ENCODE data around the gene EVI5. TPM values are rescaled to one million over a fixed set of nuclear protein-coding genes. Genes with fewer than 3 reads are reported as not detected.
"Not testable (repeated sequence)": the region's sequence is repeated elsewhere in the genome, so short reads cannot be mapped to it uniquely, and the experiment has no call there.

The EVI5 gene
- total RNA-seq, 4 donors from 2014 or later, result 48.7 to 70.7 (median 50.8) TPM

DNA sequence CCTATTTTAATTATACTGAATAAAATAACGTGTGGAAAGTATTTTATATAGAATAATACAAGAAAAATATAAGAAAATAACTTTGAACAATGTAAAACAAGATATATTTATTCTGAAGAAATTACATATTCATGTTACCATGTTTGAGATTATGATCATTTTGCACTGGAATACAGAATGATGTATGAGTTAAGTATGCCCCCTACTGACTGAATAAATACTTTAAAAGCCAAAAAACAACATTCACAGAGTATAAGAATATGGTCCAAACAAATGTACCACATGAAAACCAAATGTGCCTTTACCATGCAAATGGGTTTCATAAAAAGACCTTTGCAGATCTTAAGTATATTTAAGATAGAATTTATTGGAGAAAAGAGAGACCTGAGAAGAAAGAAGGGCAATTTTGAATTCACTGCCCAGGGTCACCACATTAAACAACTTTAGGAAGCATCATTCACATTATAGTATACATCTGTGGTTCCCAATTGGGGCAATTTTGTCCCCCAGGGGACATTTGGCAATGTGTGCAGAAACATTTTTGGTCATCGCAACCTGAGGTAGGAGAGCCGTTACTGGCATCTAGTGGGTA is 161.6 kb downstream of the EVI5 start:
- WGBS, 2 donors, result 83 to 93% methylated on average over 3 of the region's 3 CpGs
- TF ChIP-seq, protein P1, sequence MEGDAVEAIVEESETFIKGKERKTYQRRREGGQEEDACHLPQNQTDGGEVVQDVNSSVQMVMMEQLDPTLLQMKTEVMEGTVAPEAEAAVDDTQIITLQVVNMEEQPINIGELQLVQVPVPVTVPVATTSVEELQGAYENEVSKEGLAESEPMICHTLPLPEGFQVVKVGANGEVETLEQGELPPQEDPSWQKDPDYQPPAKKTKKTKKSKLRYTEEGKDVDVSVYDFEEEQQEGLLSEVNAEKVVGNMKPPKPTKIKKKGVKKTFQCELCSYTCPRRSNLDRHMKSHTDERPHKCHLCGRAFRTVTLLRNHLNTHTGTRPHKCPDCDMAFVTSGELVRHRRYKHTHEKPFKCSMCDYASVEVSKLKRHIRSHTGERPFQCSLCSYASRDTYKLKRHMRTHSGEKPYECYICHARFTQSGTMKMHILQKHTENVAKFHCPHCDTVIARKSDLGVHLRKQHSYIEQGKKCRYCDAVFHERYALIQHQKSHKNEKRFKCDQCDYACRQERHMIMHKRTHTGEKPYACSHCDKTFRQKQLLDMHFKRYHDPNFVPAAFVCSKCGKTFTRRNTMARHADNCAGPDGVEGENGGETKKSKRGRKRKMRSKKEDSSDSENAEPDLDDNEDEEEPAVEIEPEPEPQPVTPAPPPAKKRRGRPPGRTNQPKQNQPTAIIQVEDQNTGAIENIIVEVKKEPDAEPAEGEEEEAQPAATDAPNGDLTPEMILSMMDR (IDR thresholded peaks at IDR 0.05), result peak in 3 of 5 experiments; percentile 19 to 26 (median 26)
- TF ChIP-seq POLR2A (IDR thresholded peaks at IDR 0.05), result no peak

DNA sequence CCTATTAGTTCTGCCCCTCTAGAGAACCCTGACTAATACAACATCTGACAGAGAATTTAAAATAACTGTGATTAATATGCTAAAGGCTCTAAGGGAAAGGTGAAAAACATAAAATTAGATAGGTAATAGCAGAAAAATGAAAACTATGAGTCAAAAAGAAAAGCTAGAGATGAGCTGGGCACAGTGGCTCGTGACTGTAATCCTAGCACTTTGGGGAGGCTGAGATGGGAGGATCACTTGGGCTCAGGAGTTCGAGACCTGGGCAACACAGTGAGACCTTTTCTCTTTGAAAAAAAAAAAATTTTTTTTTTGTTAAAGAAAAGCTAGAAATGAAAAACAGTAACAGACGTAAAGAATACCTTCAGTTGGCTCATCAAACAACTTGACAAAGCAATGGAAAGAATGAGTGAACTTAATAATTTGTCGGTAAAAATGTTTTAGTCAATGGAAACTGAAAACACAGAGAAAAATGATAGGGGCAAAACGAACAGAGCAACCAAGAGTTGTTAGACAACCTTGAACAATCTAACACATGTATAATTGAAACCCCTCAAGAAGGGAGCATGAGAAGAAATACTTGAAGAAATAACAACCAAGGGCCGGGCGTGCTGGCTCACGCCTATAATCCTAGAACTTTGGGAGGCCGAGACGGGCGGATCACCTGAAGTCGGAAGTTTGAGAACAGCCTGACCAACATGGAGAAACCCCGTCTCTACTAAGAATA is 165.3 kb downstream of the EVI5 start:
- no peaks in the 10 kb centered on the region for H3K27me3 ChIP-seq
- H3K9me3 ChIP-seq, result no peaks in the 10 kb centered on the region
- peaks cover 0 to 63% (median 0%) of the 10 kb centered on the region in 3 donors for H3K36me3 ChIP-seq
- H3K4me3 ChIP-seq, result no peak overlapping the region
- no peaks in the 10 kb centered on the region for H3K4me1 ChIP-seq
- no peak overlapping the region for H3K27ac ChIP-seq
- WGBS, 2 donors, result 88 to 94% methylated on average over 12 to 13 of the region's 13 CpGs
- TF ChIP-seq POLR2A (IDR thresholded peaks at IDR 0.05) (no peak), EP300 (IDR thresholded peaks at IDR 0.05) (no peak)
- TF ChIP-seq, protein P1 (IDR thresholded peaks at IDR 0.05), result no peak
- no peak for DNase-seq (ENCODE audit: low spot score in 2 of 2)

More for the DNA sequence above, 161.6 kb downstream of the EVI5 start:
- no peaks in the 10 kb centered on the region for H3K27me3 ChIP-seq
- no peak overlapping the region for H3K4me3 ChIP-seq
- no peak overlapping the region for H3K27ac ChIP-seq
- DNase-seq (ENCODE audit: low spot score in 2 of 2), result no peak
- H3K9me3 ChIP-seq, result no peaks in the 10 kb centered on the region
- peaks cover 0 to 36% (median 0%) of the 10 kb centered on the region in 3 donors for H3K36me3 ChIP-seq
- no peaks in the 10 kb centered on the region for H3K4me1 ChIP-seq

DNA sequence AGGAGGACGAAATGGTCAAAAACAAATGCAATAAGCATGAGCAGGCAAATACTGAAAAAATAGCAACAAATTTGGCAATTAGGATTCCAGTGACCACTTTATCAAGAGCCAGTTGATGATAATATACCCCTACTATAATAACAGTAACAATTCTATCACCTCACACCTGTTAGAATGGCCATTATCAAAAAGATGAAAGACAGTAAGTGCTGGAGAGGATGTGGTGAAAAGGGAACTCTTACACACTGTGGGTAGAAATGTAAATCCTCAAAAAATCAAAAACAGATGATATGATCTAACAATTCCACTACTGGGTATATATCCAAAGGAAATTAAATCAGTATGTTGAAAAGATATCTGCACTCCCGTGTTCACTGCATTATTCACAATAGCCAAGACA is 183.9 kb downstream of the EVI5 start:
- Histone ChIP-seq H3K27ac (no peak overlapping the region), H3K4me1 (no peaks in the 10 kb centered on the region), H3K4me3 (no peak overlapping the region), H3K36me3 (peaks cover 0 to 19% (median 0%) of the 10 kb centered on the region in 3 donors), H3K9me3 (no peaks in the 10 kb centered on the region), H3K27me3 (no peaks in the 10 kb centered on the region)
- no peak for TF ChIP-seq EP300 (IDR thresholded peaks at IDR 0.05)
- TF ChIP-seq POLR2A (IDR thresholded peaks at IDR 0.05), result no peak
- TF ChIP-seq, protein P1 (IDR thresholded peaks at IDR 0.05), result no peak
- WGBS, 2 donors, result 73 to 78% methylated on average over 2 of the region's 2 CpGs
- DNase-seq (ENCODE audit: low spot score in 2 of 2), result no peak

DNA sequence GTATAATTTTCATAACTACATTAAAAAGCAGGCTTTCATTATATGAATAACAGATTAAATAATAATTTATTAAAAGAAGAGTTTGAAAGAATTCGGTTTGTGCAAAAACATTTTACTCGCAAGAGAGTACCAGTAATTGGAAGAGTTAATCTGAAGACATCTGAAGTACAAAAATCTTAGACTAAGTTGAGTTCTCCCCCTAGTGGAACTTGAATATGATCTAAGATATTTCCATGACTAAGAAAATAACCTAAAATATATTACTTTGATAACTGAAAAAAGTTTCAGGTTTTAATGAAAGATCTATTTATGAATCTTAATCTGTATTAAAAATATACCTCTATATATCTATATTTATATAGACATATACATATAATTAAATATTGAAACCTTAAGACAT is 185.7 kb downstream of the EVI5 start:
- 47 to 53% methylated on average over 2 of the region's 2 CpGs for WGBS, 2 donors
- Histone ChIP-seq H3K36me3 (peaks cover 0 to 9% (median 0%) of the 10 kb centered on the region in 3 donors), H3K4me1 (no peaks in the 10 kb centered on the region), H3K27ac (no peak overlapping the region), H3K4me3 (no peak overlapping the region), H3K27me3 (no peaks in the 10 kb centered on the region), H3K9me3 (no peaks in the 10 kb centered on the region)
- no peak for DNase-seq (ENCODE audit: low spot score in 2 of 2)
- TF ChIP-seq, protein P1 (IDR thresholded peaks at IDR 0.05), result peak in 1 of 5 experiments; percentile 16
- TF ChIP-seq EP300 (IDR thresholded peaks at IDR 0.05), result no peak

DNA sequence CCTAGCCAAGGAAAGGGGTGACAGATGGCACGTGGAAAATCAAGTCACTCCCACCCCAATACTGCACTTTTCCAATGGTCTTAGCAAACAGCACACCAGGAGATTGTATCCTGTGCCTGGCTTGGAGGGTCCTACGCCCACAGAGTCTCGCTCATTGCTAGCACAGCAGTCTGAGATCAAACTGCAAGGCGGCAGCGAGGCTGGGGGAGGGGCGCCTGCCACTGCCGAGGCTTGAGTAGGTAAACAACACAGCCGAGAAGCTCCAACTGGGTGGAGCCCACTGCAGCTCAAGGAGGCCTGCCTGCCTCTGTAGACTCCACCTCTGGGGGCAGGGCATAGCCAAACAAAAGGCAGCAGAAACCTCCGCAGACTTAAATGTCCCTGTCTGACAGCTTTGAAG is 195.5 kb downstream of the EVI5 start:
- peaks cover 0 to 18% (median 0%) of the 10 kb centered on the region in 3 donors for H3K36me3 ChIP-seq
- not testable (repeated sequence) for H3K9me3 ChIP-seq; H3K4me1 ChIP-seq; DNase-seq (ENCODE audit: low spot score in 2 of 2); H3K4me3 ChIP-seq; H3K27ac ChIP-seq; H3K27me3 ChIP-seq
- 80 to 87% methylated on average over 9 of the region's 9 CpGs for WGBS, 2 donors

All from tibial nerve (tissue), 4 donors.